Activated B cell treated with CpG ODN at 0.5 μM for 24 hours (primary cell): ENCODE data around the gene TNNI2. TPM values are rescaled to one million over a fixed set of nuclear protein-coding genes. Genes with fewer than 3 reads are reported as not detected.

Experiments used
- ATAC-seq: fragments of 200-7000 bp; cut with Tn5 transposase; one replicate; pipeline ENCODE4 v1.10.0; 2021; ENCODE audit warnings: low read depth, mild to moderate bottlenecking, moderate library complexity
- CTCF ChIA-PET: fragments of 350-600 bp; sonication (Branson Sonifier 250); formaldehyde crosslinking; loops from one replicate; lab custom pipeline; 2021; ENCODE audit warnings: antibody characterized with exemption; lab: Charles Lee
- POLR2A ChIA-PET: fragments of 350-600 bp; sonication (Branson Sonifier 250); formaldehyde crosslinking; loops from one replicate; lab custom pipeline; 2021; ENCODE audit warnings: antibody characterized with exemption; lab: Charles Lee
- DNase-seq: peaks from one replicate; pipeline ENCODE4 v3.0.0; 2022
- H3K27ac Mint-ChIP-seq: one replicate; pipeline ENCODE4 v1.8.0; 2020; ENCODE audit warnings: mixed read lengths
- H3K27me3 Mint-ChIP-seq: one replicate; pipeline ENCODE4 v1.8.0; 2021; ENCODE audit warnings: mixed read lengths
- H3K36me3 Mint-ChIP-seq: one replicate; pipeline ENCODE4 v1.8.0; 2021; ENCODE audit warnings: low read depth, mixed read lengths
- H3K4me1 Mint-ChIP-seq: one replicate; pipeline ENCODE4 v1.8.0; 2021; ENCODE audit warnings: mixed read lengths
- H3K4me3 Mint-ChIP-seq: one replicate; pipeline ENCODE4 v1.8.0; 2020; ENCODE audit warnings: mild to moderate bottlenecking, mixed read lengths
- H3K9me3 Mint-ChIP-seq: one replicate; pipeline ENCODE4 v1.8.0; 2020; ENCODE audit warnings: mixed read lengths
- CTCF ChIP-seq: fragments of 200-600 bp; IDR thresholded peaks from one replicate; pipeline ENCODE4 v1.8.0; 2022; ENCODE audit warnings: antibody characterized with exemption, mild to moderate bottlenecking
- intact Hi-C: fragments of 100-400 bp; cut with micrococcal nuclease; formaldehyde crosslinking; loops from one replicate; pipeline ENCODE4 v1.15.1; 2024
- total RNA-seq: library from RNA; stranded (reverse); gene quantifications from 2 replicates; pipeline ENCODE4 v1.2.3, GENCODE V29; 2022

Gene TNNI2
- total RNA-seq, 1 donor from 2014 or later: 1.0 TPM

- peak; percentile 20 for ATAC-seq
- DNase-seq: peak; percentile 48
- peaks cover 25% of the 10 kb centered on the region for H3K36me3 Mint-ChIP-seq
- intact Hi-C loops: loop anchor here (1.0 to 10.0 kb wide), 7 partner anchors 13 to 1240 kb away; partner anchors contain the start of genes DUSP8, IRF7 and TNNT3
- H3K27me3 Mint-ChIP-seq: no peaks in the 10 kb centered on the region
- TF ChIP-seq CTCF: no peak
- peaks cover 82% of the 10 kb centered on the region for H3K4me1 Mint-ChIP-seq
- H3K4me3 Mint-ChIP-seq: peak overlapping the region; percentile 99
- H3K9me3 Mint-ChIP-seq: no peaks in the 10 kb centered on the region
- peak overlapping the region; percentile 98 for H3K27ac Mint-ChIP-seq
- POLR2A ChIA-PET: interaction anchor here (0.7 to 6.6 kb wide), 8 partner anchors 14 to 447 kb away, joined by 3 to 55 read pairs (median 5); partner anchors contain the start of genes C11orf21, TNNI2 and TSPAN32
- CTCF ChIA-PET: interaction anchor here (1.0 to 2.6 kb wide), 3 partner anchors 23 to 67 kb away, joined by 3 to 12 read pairs (median 4); no protein-coding TSS in a partner anchor
These were observed 15.6 kb downstream of the TNNI2 start for GRCh38 chr11:1854132-1854948.

DNA sequence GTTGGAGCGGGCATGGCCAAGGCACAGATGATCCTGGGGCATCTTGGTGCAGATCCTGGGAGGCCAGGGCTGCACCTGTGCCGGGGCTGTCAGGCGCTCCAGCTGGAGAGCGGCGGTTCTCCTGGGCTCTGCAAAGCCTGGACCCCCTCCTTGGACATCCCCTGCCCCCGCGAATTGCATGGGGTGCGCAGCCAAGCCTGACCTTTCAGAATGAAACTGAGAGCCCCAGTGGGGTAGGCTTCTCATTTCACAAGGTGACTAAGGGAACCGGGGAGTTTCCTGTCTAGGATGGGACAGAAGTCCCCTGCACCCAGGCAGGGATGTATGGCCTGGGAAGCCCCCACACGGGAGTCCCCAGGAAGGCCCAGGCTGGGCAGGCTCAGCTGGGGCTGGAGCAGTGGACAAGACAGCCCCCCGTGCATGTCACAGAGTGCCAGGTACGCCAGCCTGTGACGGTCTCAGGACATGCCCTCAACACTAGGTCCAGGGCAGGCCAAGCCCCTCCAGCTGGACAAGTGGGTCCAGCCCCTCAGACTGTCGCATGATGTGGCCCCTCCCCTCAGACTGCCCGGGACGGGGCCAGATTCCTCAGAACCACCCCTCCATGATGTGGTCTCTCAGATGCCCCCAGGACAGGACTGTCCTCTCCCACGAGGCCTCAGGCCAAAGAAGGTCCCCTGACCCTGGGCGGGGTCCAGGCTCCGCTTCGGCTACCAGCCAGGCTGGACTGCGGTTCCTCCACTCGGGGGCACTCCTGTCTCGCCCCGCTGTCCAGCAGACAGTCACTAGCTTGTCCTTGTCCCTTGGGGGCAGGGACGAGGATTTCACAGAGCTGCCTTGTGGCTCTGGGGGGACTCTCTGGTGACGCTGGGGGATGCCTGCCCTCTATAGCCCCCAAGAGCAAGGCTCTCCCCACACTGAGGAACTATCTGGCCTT lies 16.4 kb downstream of the TNNI2 start:
- intact Hi-C loops: loop anchor here (1.0 to 10.0 kb wide), 7 partner anchors 12 to 1240 kb away; partner anchors contain the start of genes DUSP8, IRF7 and TNNT3
- peaks cover 26% of the 10 kb centered on the region for H3K36me3 Mint-ChIP-seq
- no peaks in the 10 kb centered on the region for H3K9me3 Mint-ChIP-seq
- peak overlapping the region; percentile 63 for H3K27ac Mint-ChIP-seq
- no peaks in the 10 kb centered on the region for H3K27me3 Mint-ChIP-seq
- ChIA-PET POLR2A (interaction anchor here (0.7 to 6.6 kb wide), 7 partner anchors 16 to 446 kb away, joined by 3 to 55 read pairs (median 4); partner anchors contain the start of genes C11orf21, TNNI2 and TSPAN32), CTCF (interaction anchor here (1.0 to 2.6 kb wide), 2 partner anchors 27 to 36 kb away, joined by 3 to 12 read pairs; partner anchors contain the start of gene PRR33)
- H3K4me3 Mint-ChIP-seq: peak overlapping the region; percentile 99
- ATAC-seq (peak; percentile 20), DNase-seq (no peak)
- no peak for TF ChIP-seq CTCF
- H3K4me1 Mint-ChIP-seq: peaks cover 75% of the 10 kb centered on the region

GRCh38 chr11:1855886-1856265 lies 17.1 kb downstream of the TNNI2 start:
- H3K9me3 Mint-ChIP-seq: no peaks in the 10 kb centered on the region
- ChIA-PET CTCF (interaction anchor here (1.0 to 1.3 kb wide), 2 partner anchors 27 to 36 kb away, joined by 3 read pairs; partner anchors contain the start of gene PRR33), POLR2A (interaction anchor here (0.7 to 6.6 kb wide), 4 partner anchors 17 to 251 kb away, joined by 3 to 55 read pairs (median 4); no protein-coding TSS in a partner anchor)
- H3K27ac Mint-ChIP-seq: peak overlapping the region; percentile 63
- TF ChIP-seq CTCF: no peak
- no peaks in the 10 kb centered on the region for H3K27me3 Mint-ChIP-seq
- intact Hi-C loops: loop anchor here (10.0 kb wide), 1 partner anchor 1241 kb away; the partner anchor contains the start of gene IRF7
- DNase-seq: no peak
- ATAC-seq: no peak
- peaks cover 68% of the 10 kb centered on the region for H3K4me1 Mint-ChIP-seq
- peak overlapping the region; percentile 99 for H3K4me3 Mint-ChIP-seq
- H3K36me3 Mint-ChIP-seq: peaks cover 26% of the 10 kb centered on the region

- Mint-ChIP-seq H3K4me3 (peak overlapping the region; percentile 56), H3K4me1 (peaks cover 62% of the 10 kb centered on the region)
These were observed 17.7 kb downstream of the TNNI2 start for GRCh38 chr11:1856306-1857005.

More at GRCh38 chr11:1856306-1857005, 17.7 kb downstream of the TNNI2 start:
- ATAC-seq: no peak
- no peak for DNase-seq
- ChIA-PET CTCF (interaction anchor here (1.3 kb wide), 1 partner anchor 26 kb away, joined by 3 read pairs; no protein-coding TSS in a partner anchor), POLR2A (interaction anchor here (1.4 to 6.6 kb wide), 3 partner anchors 12 to 61 kb away, joined by 3 to 55 read pairs (median 5); no protein-coding TSS in a partner anchor)
- Mint-ChIP-seq H3K27ac (peak overlapping the region; percentile 63), H3K9me3 (no peaks in the 10 kb centered on the region), H3K36me3 (peaks cover 26% of the 10 kb centered on the region), H3K27me3 (no peaks in the 10 kb centered on the region)
- no peak for TF ChIP-seq CTCF
- intact Hi-C loops: loop anchor here (10.0 kb wide), 1 partner anchor 1242 kb away; the partner anchor contains the start of gene IRF7
